ENCODE measurements around the gene TMEFF2.

- TF ChIP-seq ZNF274 (IDR thresholded peaks at IDR 0.05; ENCODE audit: low read depth, low read length) (no peak), YY1 (IDR thresholded peaks at IDR 0.05; ENCODE audit: insufficient read depth, insufficient read length) (no peak), SUZ12 (IDR thresholded peaks at IDR 0.05; ENCODE audit: extremely low read depth, insufficient read depth, insufficient read length) (no peak)
Measured at GRCh38 chr2:191917967-191918651, 276.6 kb downstream of the TMEFF2 start.

All from NT2/D1 (cell line).